DMS 273 (cell line): ENCODE data around the gene VILL.

Experiments used
- DNase-seq: peaks from one replicate; lab custom pipeline; 2025; ENCODE audit not compliant: unreplicated experiment; lab: John Stamatoyannopoulos, UW

VILL gene

GRCh38 chr3:38016410-38016809 is 25.8 kb downstream of the VILL start:
- DNase-seq, result no peak

GRCh38 chr3:38016847-38017444 is 26.4 kb downstream of the VILL start:
- no peak for DNase-seq

DNA sequence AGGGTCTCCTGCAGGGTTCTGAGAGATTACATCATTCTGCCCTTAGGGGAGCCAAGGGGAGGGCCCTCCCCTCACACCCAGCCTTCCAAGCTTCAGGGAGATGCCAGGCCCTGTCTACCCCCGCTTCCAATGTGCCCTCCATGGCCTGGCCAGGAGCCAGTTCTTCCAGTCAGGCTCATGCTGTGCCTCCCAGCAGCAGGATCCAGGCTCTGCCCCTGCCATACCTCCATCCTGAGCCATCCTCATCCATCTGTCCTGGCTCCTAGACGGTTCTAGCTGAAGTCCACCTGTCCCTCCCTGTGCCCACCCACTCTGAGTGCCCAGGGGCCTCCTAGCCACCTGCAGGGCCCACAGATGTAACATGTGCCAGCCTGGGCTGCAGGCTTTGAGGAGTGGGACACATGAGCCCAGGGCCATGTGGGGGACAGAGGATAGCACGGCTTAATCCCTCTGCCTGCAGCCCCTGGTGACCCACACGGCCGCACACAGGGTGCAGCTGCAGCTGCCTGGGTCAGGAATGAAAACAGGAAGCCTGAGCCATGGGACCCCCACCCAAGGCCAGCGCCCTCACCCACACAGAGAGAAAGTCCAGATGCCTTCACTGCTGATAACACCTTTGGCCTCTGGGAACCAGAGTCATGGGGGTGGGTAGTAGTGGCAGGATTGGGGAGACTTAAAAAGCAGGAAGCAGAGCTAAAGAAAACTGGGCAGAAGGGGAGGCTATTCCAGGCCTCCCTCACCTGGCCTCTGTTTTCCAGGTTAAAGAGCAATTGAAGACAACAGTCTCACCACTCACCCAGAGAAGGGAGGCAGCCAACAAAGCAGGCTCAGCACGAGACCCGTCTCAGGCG is 27.1 kb downstream of the VILL start:
- DNase-seq, result peak; percentile 55

GRCh38 chr3:38018296-38019266 is 28.0 kb downstream of the VILL start:
- no peak for DNase-seq

DNA sequence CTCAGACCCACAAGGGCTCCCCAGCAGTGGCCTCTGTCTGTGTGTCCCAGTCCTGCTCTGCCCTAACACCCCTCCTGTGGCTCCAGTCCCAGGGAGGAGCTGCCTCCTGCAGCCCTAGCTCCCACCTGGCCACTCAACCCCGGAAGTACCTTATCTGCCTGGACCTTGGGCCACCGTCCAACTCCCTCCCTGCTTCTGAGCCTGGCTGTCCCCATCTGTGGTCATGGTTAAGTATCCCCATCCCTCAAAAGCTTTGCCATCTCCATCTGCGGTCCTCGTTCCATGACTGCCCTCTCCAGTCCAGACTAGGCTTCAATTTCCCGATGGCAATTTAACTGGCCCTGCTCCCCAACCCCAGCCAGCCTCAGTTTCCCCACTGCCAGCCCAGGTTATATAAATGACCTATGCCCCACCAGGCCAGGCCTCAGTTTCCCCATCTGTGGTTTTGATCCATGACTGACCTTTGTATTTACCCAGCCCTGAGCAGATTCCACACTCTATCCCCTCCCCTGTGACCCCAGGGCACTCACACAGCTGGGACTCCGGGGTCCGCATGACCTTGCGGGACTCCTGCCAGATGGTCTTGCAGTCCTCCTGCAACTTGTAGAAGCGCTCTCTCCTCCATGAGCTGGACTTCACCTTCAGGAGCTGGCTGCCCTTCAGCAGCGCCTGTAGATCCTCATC is 29.2 kb downstream of the VILL start:
- no peak for DNase-seq

GRCh38 chr3:38020342-38020726 is 29.7 kb downstream of the VILL start:
- DNase-seq, result no peak

- DNase-seq, result no peak
Measured at GRCh38 chr3:38021196-38021595, 30.6 kb downstream of the VILL start.

GRCh38 chr3:38022301-38022700 is 31.7 kb downstream of the VILL start:
- no peak for DNase-seq

- DNase-seq, result no peak
Measured at GRCh38 chr3:38022896-38023709, 32.5 kb downstream of the VILL start.

DNA sequence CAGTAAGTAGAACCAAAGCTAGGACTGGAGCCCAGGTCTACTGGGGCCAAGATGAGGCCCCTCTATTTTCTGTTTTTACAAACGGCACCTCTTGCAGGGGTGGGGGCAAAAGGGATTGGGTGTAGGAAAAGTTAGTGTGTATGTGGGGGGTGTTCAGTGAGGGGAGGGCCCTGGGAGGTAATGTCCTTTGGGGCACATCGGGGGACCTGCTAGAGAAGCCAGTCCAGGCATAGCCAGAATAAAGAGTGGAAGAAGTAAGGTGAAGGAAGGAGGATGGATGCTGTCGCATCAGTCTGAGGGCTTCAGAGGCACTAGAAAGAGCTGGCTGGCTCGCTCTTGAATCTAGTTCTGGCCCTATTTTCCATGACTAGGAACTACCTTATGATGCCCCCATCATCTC is 36.3 kb downstream of the VILL start:
- DNase-seq, result no peak

DNA sequence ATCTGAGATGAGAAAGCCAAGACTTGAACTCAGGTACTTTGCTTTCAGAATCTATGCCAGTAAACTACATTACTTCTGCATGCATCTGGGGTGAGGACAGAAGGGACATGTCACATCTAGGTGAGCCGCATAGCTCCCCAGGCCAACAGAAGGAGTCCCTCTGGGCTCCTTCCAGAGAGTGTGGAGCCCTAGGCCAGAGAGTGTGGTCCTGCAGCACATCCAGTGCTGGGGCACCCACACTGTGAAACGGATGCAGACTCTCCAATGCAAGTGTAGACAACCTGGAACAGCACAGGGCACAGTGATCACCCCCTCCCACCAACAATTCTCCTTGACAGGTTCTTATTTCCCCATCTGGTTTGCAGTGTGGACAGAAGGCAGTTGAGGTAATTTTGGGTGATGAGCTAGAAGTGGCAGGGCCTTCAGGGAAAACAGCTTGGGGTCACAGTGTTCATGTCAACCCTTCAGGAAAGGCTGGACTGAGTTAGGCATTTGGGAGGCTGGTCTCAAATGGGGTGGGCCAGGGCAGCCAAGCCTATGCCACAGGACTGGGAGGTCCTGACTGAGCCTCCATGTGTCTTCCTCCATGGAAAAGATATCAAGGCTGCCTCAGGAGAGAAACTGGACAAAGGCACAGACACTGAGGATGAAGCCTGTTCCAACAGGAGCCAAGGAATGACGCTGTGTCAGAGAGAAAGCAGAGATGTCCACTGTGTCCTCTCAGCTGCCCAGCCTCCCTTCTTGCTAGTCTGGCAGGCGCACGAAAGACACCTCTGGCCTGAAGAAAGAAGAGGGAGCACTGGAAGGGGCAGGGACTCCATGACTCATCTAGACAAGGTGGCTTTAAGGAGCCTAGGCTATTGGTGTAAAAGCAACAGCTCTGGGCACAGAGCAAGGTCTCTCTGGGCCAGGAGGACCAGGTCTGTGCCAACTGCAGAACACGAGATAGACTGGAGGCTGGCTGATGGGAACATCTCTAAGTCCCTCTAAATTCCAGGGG is 37.2 kb downstream of the VILL start:
- DNase-seq, result no peak

DNA sequence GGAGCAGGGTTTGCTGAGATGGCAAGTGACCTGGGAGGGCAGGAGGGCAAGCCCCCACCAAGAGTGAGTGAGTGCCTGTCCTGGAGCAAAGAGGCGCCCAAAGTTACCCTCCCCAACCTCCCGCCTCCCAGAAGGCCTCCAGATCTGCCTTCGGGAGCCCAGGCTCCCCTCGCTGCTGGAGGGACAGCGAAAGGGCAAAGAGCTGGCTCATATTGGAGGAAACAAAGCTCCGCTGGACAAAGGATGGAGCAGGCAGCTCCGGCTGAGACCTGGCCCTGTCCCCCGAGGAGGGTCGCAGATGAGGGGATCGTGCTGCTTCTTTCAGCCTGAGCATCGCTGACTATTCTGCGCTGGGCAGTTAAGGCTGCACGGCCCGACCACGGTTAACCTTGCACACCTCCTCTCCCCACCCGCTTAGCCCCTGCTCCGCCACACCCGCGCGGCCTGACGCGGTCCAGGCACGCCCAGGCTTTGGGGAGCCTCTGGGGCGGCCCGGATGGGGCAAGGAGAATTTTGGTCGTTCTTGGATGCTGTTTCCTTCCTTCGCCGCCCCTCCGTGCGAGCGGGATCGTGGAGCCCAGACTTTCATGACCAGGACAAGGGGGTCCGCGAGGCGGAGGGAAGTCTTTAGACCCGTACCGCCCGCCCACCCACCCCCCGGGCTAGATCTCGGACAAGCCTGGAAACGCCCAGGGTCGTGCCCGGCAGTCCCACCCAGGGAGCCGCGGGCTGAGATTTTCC is 38.2 kb downstream of the VILL start:
- DNase-seq, result no peak

DNA sequence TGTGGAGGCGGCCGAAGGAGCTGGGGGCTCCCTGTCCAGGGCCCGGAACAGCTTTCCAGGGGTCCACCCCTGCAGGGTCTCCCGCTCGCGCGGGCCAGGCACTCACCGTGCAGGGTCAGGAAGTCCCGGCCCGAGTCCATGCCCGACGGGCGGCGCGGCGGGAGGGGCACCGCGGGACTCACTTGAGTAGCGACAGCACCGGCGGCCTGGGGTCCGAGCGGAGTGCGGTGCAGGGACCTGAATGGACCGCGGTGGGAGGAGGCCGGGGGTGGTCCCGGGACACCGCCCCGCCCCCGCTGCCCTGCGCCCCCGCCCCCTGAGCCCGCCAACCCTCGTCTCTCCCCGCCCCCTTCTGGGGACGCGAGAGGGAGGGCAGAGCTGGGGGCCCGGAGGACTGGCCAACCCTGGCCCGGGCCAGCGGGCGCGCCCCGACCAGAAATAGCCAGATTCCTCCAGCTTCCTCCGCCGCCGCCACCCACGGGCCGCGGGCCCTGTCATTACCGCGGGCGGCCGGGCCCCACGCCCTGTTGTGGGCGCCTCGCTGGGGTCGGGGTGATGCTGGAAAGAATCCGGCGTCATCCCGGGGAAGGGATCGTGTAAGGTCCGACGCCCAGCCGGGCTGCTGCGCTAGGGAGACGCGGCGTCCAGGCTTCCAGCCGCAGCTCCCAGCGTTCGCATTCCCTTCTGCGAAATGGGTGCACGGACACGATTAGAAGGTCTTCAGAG is 39.0 kb downstream of the VILL start, which contains the start of gene PLCD1:
Gene PLCD1, minus strand, starts transcription at position 243 of the 726 bp plus-strand sequence. Its CDS starts 103 bp downstream, at position 140.
- DNase-seq, result no peak

DNA sequence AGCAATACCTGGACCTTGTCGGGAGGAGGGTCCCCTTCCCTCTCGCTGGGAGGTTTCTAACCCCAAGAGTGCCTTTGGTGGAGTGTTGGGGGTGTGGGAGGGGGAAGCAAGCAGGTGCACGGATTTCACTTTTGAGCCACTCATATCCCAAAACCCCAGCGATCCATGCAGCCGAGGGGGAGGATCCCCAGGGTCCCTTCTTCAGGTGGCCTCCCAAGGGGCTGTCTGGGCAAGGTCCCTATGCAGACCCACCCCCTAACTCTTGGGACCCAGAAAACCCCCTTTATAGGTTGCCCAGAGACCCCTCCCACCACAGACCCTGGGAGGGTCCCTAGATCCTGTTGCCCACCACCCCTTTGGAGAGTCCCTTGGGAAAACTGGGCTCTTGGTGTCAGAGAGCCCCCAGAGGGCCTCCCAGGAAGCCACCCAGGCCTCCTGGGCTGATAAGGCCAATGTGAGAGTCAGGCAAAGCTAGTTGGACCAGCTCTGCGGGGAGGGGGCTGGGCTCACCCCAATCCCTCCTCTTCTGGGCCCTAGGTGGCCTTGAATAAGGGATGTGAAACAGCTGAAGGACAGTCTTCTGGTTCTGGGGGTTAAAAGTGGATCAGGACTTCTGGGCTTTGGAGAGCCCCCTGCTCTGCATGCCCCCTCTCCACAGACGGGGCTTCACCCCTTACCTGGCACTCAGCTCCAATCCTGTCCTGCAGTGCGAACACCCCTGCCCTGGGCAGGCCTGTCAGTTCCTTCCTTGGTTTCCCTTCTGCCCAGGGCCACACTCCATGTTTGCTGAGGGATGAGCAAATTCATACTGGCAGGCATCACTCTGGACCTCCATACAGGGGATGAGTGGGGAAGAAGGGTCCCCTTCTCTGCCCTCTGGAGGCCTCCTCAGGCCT is 39.8 kb downstream of the VILL start:
- DNase-seq, result no peak

GRCh38 chr3:38031022-38031994 is 40.7 kb downstream of the VILL start:
- DNase-seq, result peak; percentile 34
